Upper lobe of right lung (tissue), 1 donor: ENCODE data around the gene NEGR1. TPM values are rescaled to one million over a fixed set of nuclear protein-coding genes. Genes with fewer than 3 reads are reported as not detected.

Experiments used
- ATAC-seq: fragments of 200-7000 bp; cut with Tn5 transposase; one replicate; pipeline ENCODE4 v1.9.1; 2020; ENCODE audit warnings: mild to moderate bottlenecking, moderate library complexity
- DNase-seq: peaks from one replicate; pipeline ENCODE4 v3.0.0-alpha.2; 2020
- H3K27ac ChIP-seq: fragments of 200-600 bp; one replicate; pipeline ENCODE4 v1.8.0; 2022
- H3K27me3 ChIP-seq: fragments of 200-600 bp; one replicate; pipeline ENCODE4 v1.8.0; 2022; ENCODE audit warnings: mild to moderate bottlenecking
- H3K36me3 ChIP-seq: fragments of 200-600 bp; one replicate; pipeline ENCODE4 v1.8.0; 2022
- H3K4me1 ChIP-seq: fragments of 200-600 bp; one replicate; pipeline ENCODE4 v1.8.0; 2022
- H3K4me3 ChIP-seq: fragments of 200-600 bp; one replicate; pipeline ENCODE4 v1.8.0; 2022; ENCODE audit warnings: mild to moderate bottlenecking
- H3K9me3 ChIP-seq: fragments of 200-600 bp; one replicate; pipeline ENCODE4 v1.8.0; 2022
- CTCF ChIP-seq: fragments of 200-600 bp; IDR thresholded peaks from one replicate; pipeline ENCODE4 v1.8.0; 2022; ENCODE audit warnings: antibody characterized with exemption
- intact Hi-C: fragments of 100-400 bp; cut with DNase I; formaldehyde crosslinking; loops from one replicate; pipeline ENCODE4 v1.11.0; 2022
- total RNA-seq: library from RNA; stranded (reverse); fragmentation: NEBNext Ultra II Directional; extraction: Animal tissue kit (Norgen Biotek cat#: 25700); gene quantifications from one replicate; pipeline ENCODE4 v1.2.1, GENCODE V29; 2021
- donor health status: DM: no; HTN: yes; CAD: no; lungs with severe emphysema.

NEGR1 gene
- total RNA-seq, 1 donor from 2014 or later, result 21.4 TPM

- TF ChIP-seq CTCF, result no peak
- H3K36me3 ChIP-seq, result no peaks in the 10 kb centered on the region
- DNase-seq (no peak), ATAC-seq (no peak)
- no peak overlapping the region for H3K4me3 ChIP-seq
- no peaks in the 10 kb centered on the region for H3K9me3 ChIP-seq
- H3K27ac ChIP-seq, result no peak overlapping the region
- no peaks in the 10 kb centered on the region for H3K4me1 ChIP-seq
- intact Hi-C loops, result no loop called here
- no peaks in the 10 kb centered on the region for H3K27me3 ChIP-seq
These were observed 453.8 kb downstream of the NEGR1 start for GRCh38 chr1:71828431-71829012.

- Histone ChIP-seq H3K4me3 (no peak overlapping the region), H3K36me3 (no peaks in the 10 kb centered on the region), H3K27me3 (no peaks in the 10 kb centered on the region), H3K27ac (no peak overlapping the region), H3K4me1 (no peaks in the 10 kb centered on the region), H3K9me3 (no peaks in the 10 kb centered on the region)
- intact Hi-C loops, result no loop called here
- ATAC-seq (no peak), DNase-seq (no peak)
- TF ChIP-seq CTCF, result no peak
These were observed 458.5 kb downstream of the NEGR1 start for GRCh38 chr1:71823708-71824305.

GRCh38 chr1:71817028-71817427, 465.3 kb downstream of the NEGR1 start:
- intact Hi-C loops, result no loop called here
- no peak overlapping the region for H3K4me3 ChIP-seq
- no peaks in the 10 kb centered on the region for H3K36me3 ChIP-seq

GRCh38 chr1:71809085-71809484, 473.3 kb downstream of the NEGR1 start:
- ATAC-seq, result no peak
- intact Hi-C loops, result no loop called here
- H3K36me3 ChIP-seq, result no peaks in the 10 kb centered on the region
- no peaks in the 10 kb centered on the region for H3K9me3 ChIP-seq
- no peak for TF ChIP-seq CTCF
- H3K27me3 ChIP-seq, result no peaks in the 10 kb centered on the region
- no peak overlapping the region for H3K4me3 ChIP-seq
- no peak overlapping the region for H3K27ac ChIP-seq
- H3K4me1 ChIP-seq, result no peaks in the 10 kb centered on the region
- DNase-seq, result no peak

More at GRCh38 chr1:71817028-71817427, 465.3 kb downstream of the NEGR1 start:
- no peaks in the 10 kb centered on the region for H3K9me3 ChIP-seq
- no peaks in the 10 kb centered on the region for H3K27me3 ChIP-seq
- ATAC-seq, result no peak
- no peaks in the 10 kb centered on the region for H3K4me1 ChIP-seq
- no peak for DNase-seq
- no peak overlapping the region for H3K27ac ChIP-seq
- TF ChIP-seq CTCF, result no peak

- no peaks in the 10 kb centered on the region for H3K27me3 ChIP-seq
- no peak overlapping the region for H3K4me3 ChIP-seq
- intact Hi-C loops, result no loop called here
- ATAC-seq, result no peak
- no peak overlapping the region for H3K27ac ChIP-seq
- H3K9me3 ChIP-seq, result no peaks in the 10 kb centered on the region
- DNase-seq, result no peak
- no peak for TF ChIP-seq CTCF
- H3K4me1 ChIP-seq, result no peaks in the 10 kb centered on the region
- no peaks in the 10 kb centered on the region for H3K36me3 ChIP-seq
These were observed 478.2 kb downstream of the NEGR1 start for GRCh38 chr1:71804140-71804539.
